CD4-positive, alpha-beta T cell treated with Interleukin-12 subunit alpha and Interleukin-12 subunit beta, for 1 hour (primary cell): ENCODE data around the gene TP53TG3E.
"Not testable (repeated sequence)": the region's sequence is repeated elsewhere in the genome, so short reads cannot be mapped to it uniquely, and the experiment has no call there.

Experiments used
- DNase-seq: peaks from one replicate; pipeline ENCODE4 v3.0.0-alpha.2; 2020

Gene TP53TG3E, protein sequence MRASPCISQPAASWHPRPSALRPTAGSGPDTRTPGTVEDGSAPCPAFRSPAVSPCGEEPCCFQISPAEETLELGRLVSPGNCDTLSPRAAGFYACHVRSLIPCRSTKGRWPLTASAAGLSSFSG

DNA sequence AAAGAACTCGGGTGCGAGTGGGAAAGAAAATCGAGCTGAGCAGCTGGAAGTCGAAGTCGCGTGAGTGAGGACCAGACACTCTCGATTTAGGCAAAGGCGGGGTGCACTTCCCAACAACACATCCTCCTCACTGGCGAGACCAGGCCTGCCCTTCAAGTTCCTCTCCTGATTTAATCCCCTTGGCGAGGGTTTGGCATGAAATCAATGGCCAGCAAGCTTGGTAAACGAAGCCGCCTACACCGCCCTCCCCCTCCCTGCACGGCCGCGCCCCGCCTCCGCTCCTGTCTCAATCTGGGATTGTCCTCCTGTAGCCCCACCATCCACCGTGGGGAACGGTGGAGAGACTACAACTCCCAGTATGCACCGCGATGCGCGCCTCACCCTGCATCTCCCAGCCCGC is at the start of gene TP53TG3E:
Gene TP53TG3E (plus strand): TSS at position 301 of the 400 bp plus-strand sequence. CDS start 68 bp downstream, at position 369.
- DNase-seq = not testable (repeated sequence)

DNA sequence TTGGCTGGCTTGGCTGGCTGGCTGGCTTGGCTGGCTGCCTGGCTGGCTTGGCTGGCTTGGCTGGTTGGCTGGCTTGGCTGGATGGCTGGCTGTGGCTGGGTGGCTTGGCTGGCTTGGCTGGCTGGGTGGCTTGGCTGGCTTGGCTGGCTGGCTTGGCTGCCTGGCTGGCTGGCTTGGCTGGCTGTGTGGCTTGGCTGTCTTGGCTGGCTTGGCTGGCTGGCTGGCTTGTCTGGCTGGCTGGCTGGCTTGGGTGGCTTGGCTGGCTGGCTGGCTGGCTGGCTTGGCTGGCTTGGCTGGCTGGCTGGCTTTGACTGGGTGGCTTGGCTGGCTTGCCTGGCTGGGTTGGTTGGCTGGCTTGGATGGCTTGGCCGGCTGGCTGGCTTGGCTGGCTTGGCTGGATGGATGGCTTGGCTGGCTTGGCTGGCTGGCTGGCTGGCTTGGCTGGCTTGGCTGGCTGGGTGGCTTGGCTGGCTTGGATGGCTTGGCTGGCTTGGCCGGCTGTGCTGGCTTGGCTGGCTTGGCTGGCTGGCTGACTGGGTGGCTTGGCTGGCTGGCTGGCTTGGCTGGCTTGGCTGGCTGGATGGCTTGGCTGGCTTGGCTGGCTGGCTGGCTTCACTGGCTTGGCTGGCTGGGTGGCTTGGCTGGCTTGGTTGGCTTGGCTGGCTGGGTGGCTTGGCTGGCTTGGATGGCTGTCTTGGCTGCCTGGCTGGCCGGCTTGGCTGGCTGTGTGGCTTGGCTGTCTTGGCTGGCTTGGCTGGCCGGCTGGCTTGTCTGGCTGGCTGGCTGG is 32.3 kb downstream of the TP53TG3E start:
- DNase-seq = peak; percentile 11

DNA sequence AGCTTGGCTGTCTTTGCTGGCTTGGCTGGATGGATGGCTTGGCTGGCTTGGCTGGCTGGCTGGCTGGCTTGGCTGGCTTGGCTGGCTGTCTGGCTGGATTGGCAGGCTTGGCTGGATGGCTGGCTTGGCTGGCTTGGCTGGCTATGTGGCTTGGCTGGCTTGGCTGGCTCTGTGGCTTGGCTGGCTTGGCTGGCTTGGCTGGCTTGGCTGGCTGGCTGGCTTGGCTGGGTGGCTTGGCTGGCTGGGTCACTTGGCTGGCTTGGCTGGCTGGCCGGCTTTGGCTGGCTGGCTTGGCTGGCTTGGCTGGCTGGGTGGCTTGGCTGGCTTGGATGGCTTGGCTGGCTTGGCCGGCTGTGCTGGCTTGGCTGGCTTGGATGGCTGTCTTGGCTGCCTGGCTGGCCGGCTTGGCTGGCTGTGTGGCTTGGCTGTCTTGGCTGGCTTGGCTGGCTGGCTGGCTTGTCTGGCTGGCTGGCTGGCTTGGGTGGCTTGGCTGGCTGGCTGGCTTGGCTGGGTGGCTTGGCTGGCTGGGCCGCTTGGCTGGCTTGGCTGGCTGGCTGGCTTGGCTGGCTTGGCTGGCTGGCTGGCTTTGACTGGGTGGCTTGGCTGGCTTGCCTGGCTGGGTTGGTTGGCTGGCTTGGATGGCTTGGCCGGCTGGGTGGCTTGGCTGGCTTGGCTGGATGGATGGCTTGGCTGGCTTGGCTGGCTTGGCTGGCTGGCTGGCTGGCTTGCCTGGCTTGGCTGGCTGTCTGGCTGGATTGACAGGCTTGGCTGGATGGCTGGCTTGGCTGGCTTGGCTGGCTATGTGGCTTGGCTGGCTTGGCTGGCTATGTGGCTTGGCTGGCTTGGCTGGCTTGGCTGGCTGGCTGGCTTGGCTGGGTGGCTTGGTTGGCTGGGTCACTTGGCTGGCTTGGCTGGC is 33.8 kb downstream of the TP53TG3E start:
- DNase-seq = not testable (repeated sequence)

DNA sequence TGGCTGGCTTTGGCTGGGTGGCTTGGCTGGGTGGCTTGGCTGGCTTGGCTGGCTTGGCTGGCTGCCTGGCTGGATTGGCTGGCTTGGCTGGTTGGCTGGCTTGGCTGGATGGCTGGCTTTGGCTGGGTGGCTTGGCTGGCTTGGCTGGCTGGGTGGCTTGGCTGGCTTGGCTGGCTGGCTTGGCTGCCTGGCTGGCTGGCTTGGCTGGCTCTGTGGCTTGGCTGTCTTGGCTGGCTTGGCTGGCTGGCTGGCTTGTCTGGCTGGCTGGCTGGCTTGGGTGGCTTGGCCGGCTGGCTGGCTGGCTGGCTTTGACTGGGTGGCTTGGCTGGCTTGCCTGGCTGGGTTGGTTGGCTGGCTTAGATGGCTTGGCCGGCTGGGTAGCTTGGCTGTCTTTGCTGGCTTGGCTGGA is 34.4 kb downstream of the TP53TG3E start:
- not testable (repeated sequence) for DNase-seq

DNA sequence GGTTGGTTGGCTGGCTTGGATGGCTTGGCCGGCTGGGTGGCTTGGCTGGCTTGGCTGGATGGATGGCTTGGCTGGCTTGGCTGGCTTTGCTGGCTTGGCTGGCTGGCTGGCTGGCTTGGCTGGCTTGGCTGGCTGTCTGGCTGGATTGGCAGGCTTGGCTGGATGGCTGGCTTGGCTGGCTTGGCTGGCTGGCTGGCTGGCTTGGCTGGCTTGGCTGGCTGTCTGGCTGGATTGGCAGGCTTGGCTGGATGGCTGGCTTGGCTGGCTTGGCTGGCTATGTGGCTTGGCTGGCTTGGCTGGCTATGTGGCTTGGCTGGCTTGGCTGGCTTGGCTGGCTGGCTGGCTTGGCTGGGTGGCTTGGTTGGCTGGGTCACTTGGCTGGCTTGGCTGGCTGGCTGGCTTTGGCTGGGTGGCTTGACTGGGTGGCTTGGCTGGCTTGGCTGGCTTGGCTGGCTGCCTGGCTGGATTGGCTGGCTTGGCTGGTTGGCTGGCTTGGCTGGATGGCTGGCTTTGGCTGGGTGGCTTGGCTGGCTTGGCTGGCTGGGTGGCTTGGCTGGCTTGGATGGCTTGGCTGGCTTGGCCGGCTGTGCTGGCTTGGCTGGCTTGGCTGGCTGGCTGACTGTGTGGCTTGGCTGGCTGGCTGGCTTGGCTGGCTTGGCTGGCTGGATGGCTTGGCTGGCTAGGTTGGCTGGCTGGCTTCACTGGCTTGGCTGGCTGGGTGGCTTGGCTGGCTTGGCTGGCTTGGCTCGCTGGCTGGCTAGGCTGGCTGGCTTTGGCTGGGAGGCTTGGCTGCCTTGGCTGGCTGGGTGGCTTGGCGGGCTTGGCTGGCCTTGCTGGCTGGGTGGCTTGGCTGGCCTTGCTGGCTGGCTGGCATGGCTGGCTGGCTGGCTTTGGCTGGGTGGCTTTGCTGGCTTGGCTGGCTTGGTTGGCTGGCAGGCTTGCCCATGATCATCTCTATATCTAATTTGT is 35.3 kb downstream of the TP53TG3E start:
- DNase-seq = not testable (repeated sequence)
